Measurements from ENCODE around the gene GSTM1. TPM values are rescaled to one million over a fixed set of nuclear protein-coding genes. Genes with fewer than 3 reads are reported as not detected.

The GSTM1 gene
- total and polyA plus RNA-seq, 2 donors (not counting 1 experiment from before 2014, with no cell fraction given), result 38.0 TPM; not detected in 1

DNA sequence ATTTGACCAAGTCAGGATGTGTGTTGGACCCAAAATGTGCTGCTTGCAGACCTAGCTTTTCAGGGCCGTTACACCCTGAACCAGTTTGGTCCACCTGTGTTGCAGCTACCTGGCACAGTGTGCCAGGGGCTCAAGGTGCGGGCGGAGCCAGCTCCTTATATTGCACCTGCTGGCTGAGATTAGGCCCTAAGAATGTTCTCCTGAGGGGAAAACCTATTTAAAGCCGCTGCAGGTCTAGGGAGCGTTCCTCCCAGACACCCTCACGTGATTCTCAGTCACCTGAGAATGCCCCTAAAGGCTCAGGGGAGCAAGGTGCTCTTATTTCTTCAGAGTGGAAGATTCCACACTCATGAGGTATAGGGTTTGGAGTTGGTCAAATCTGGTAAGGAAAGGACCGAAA is 41.3 kb downstream of the GSTM1 start:
- no peaks in the 10 kb centered on the region for H3K9me3 ChIP-seq (ENCODE audit: control insufficient read depth, insufficient read depth, low read depth, low read length)
- no peak overlapping the region for H3K4me3 ChIP-seq (replicated peaks in 1 of 4; ENCODE audit: control extremely low read depth in 1 of 4, insufficient read depth in 1 of 4, low read depth in 3 of 4, low read length in 4 of 4)
- H4K20me1 ChIP-seq (ENCODE audit: control insufficient read depth, extremely low read depth, insufficient read depth, low read length), result no peaks in the 10 kb centered on the region
- no peak for DNase-seq (ENCODE audit: low read depth in 2 of 2)
- TF ChIP-seq, protein P1, sequence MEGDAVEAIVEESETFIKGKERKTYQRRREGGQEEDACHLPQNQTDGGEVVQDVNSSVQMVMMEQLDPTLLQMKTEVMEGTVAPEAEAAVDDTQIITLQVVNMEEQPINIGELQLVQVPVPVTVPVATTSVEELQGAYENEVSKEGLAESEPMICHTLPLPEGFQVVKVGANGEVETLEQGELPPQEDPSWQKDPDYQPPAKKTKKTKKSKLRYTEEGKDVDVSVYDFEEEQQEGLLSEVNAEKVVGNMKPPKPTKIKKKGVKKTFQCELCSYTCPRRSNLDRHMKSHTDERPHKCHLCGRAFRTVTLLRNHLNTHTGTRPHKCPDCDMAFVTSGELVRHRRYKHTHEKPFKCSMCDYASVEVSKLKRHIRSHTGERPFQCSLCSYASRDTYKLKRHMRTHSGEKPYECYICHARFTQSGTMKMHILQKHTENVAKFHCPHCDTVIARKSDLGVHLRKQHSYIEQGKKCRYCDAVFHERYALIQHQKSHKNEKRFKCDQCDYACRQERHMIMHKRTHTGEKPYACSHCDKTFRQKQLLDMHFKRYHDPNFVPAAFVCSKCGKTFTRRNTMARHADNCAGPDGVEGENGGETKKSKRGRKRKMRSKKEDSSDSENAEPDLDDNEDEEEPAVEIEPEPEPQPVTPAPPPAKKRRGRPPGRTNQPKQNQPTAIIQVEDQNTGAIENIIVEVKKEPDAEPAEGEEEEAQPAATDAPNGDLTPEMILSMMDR (conservative IDR thresholded peaks at IDR 0.05 in 1 of 2, IDR thresholded peaks at IDR 0.05 in 1 of 2; ENCODE audit: low read depth in 1 of 2, low read length in 2 of 2), result no peak
- TF ChIP-seq EZH2 (IDR thresholded peaks at IDR 0.05; ENCODE audit: low read length, missing control alignments), result no peak
- no peaks in the 10 kb centered on the region for H3K36me3 ChIP-seq (ENCODE audit: control insufficient read depth, insufficient read depth, low read length)
- peaks cover 3% of the 10 kb centered on the region for H3K27me3 ChIP-seq (ENCODE audit: control insufficient read depth, insufficient read depth, low read length)
- H3K4me1 ChIP-seq (ENCODE audit: control insufficient read depth, extremely low read depth, insufficient read depth, low read length), result no peaks in the 10 kb centered on the region
- no peak overlapping the region for H3K4me2 ChIP-seq (ENCODE audit: extremely low read depth, insufficient read depth, low read length)
- no peak overlapping the region for H3K27ac ChIP-seq (ENCODE audit: insufficient read depth, low read length)
- no peak overlapping the region for H3K9ac ChIP-seq (ENCODE audit: insufficient read depth, low read length)
- H3K79me2 ChIP-seq (ENCODE audit: control insufficient read depth, insufficient read depth, low read length), result no peaks in the 10 kb centered on the region
- H2AFZ ChIP-seq (ENCODE audit: low read length), result no peak overlapping the region

DNA sequence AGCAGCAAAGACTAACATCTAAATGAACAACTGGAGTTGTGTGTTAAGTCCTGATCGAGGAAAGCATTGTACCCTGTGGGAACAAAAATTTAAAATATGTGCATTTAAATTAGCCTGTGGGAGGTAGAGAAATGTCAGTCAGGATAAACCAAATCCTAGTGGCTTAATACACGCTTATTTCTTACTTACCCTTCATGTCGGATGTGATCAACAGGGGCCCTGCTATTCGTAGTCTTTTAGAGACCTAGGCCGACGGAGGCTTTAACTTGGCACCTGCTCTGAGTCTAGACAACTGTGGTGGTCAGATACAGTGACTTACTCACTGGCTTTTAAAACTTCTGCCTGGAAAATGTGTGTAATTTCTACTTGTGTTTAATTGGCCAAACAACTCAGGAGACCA is 43.0 kb downstream of the GSTM1 start:
- Histone ChIP-seq H3K4me3 (replicated peaks in 1 of 4; ENCODE audit: control extremely low read depth in 1 of 4, insufficient read depth in 1 of 4, low read depth in 3 of 4, low read length in 4 of 4) (no peak overlapping the region), H4K20me1 (ENCODE audit: control insufficient read depth, extremely low read depth, insufficient read depth, low read length) (no peaks in the 10 kb centered on the region), H3K9me3 (ENCODE audit: control insufficient read depth, insufficient read depth, low read depth, low read length) (no peaks in the 10 kb centered on the region), H3K27ac (ENCODE audit: insufficient read depth, low read length) (no peak overlapping the region), H2AFZ (ENCODE audit: low read length) (no peak overlapping the region), H3K4me1 (ENCODE audit: control insufficient read depth, extremely low read depth, insufficient read depth, low read length) (no peaks in the 10 kb centered on the region), H3K9ac (ENCODE audit: insufficient read depth, low read length) (no peak overlapping the region), H3K4me2 (ENCODE audit: extremely low read depth, insufficient read depth, low read length) (no peak overlapping the region), H3K79me2 (ENCODE audit: control insufficient read depth, insufficient read depth, low read length) (no peaks in the 10 kb centered on the region), H3K27me3 (ENCODE audit: control insufficient read depth, insufficient read depth, low read length) (peaks cover 3% of the 10 kb centered on the region), H3K36me3 (ENCODE audit: control insufficient read depth, insufficient read depth, low read length) (no peaks in the 10 kb centered on the region)
- TF ChIP-seq, protein P1 (conservative IDR thresholded peaks at IDR 0.05 in 1 of 2, IDR thresholded peaks at IDR 0.05 in 1 of 2; ENCODE audit: low read depth in 1 of 2, low read length in 2 of 2), result no peak
- TF ChIP-seq EZH2 (IDR thresholded peaks at IDR 0.05; ENCODE audit: low read length, missing control alignments), result no peak
- DNase-seq (ENCODE audit: low read depth in 2 of 2), result peak in 1 of 2 donors; percentile 71

DNA sequence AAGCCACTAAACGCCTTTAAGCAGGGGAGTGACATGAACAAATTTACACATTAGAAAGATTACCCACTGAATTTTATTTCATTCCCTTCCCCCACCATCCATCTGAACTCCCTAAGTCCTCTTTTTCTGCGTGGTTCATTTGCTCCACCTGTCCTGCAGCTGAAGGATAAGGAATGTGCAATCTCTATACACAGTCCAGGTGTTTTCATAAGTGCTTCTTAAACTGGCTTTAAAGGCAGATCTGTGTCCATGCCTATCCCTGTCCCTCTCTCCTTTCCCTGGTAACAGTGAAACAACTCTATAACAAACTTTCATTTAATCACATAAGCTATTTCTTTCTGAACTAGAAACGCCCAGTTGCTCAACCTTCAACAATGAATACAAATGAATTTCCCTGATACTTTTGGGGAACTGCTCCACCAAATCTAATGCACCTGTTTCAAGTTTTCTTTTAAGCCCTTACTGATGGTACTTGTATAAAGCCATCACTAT is 44.8 kb downstream of the GSTM1 start:
- DNase-seq (ENCODE audit: low read depth in 2 of 2), result no peak
- no peak overlapping the region for H2AFZ ChIP-seq (ENCODE audit: low read length)
- H4K20me1 ChIP-seq (ENCODE audit: control insufficient read depth, extremely low read depth, insufficient read depth, low read length), result no peaks in the 10 kb centered on the region
- H3K4me3 ChIP-seq (replicated peaks in 1 of 4; ENCODE audit: control extremely low read depth in 1 of 4, insufficient read depth in 1 of 4, low read depth in 3 of 4, low read length in 4 of 4), result no peak overlapping the region
- H3K9me3 ChIP-seq (ENCODE audit: control insufficient read depth, insufficient read depth, low read depth, low read length), result no peaks in the 10 kb centered on the region
- H3K4me2 ChIP-seq (ENCODE audit: extremely low read depth, insufficient read depth, low read length), result no peak overlapping the region
- H3K4me1 ChIP-seq (ENCODE audit: control insufficient read depth, extremely low read depth, insufficient read depth, low read length), result no peaks in the 10 kb centered on the region
- H3K9ac ChIP-seq (ENCODE audit: insufficient read depth, low read length), result no peak overlapping the region
- H3K36me3 ChIP-seq (ENCODE audit: control insufficient read depth, insufficient read depth, low read length), result no peaks in the 10 kb centered on the region
- H3K27me3 ChIP-seq (ENCODE audit: control insufficient read depth, insufficient read depth, low read length), result peaks cover 3% of the 10 kb centered on the region
- no peaks in the 10 kb centered on the region for H3K79me2 ChIP-seq (ENCODE audit: control insufficient read depth, insufficient read depth, low read length)
- TF ChIP-seq, protein P1 (conservative IDR thresholded peaks at IDR 0.05 in 1 of 2, IDR thresholded peaks at IDR 0.05 in 1 of 2; ENCODE audit: low read depth in 1 of 2, low read length in 2 of 2), result no peak
- TF ChIP-seq EZH2 (IDR thresholded peaks at IDR 0.05; ENCODE audit: low read length, missing control alignments), result no peak
- H3K27ac ChIP-seq (ENCODE audit: insufficient read depth, low read length), result no peak overlapping the region

All from fibroblast of lung (primary cell).